Measurements from ENCODE around the gene FOXL3. TPM values are rescaled to one million over a fixed set of nuclear protein-coding genes. Genes with fewer than 3 reads are reported as not detected.
A peak's percentile ranks its signal among the peaks of the same experiment; 100 is the strongest.

FOXL3 gene
- total RNA-seq, 6 experiments from 2014 or later: not detected

GRCh38 chr7:320297-320696, 30.3 kb downstream of the FOXL3 start:
- Histone ChIP-seq H3K9me3 (no peaks in the 10 kb centered on the region), H3K27ac (no peak overlapping the region), H3K27me3 (no peaks in the 10 kb centered on the region), H3K36me3 (no peaks in the 10 kb centered on the region), H3K4me1 (peaks cover 0 to 13% (median 0%) of the 10 kb centered on the region in 4 donors), H3K4me3 (no peak overlapping the region)
- 81% methylated on average over 2 of the region's 2 CpGs for WGBS (ENCODE audit: insufficient coverage, low coverage, low lambda C conversion rate, missing lambda C conversion rate)
- no peak for TF ChIP-seq POLR2A (IDR thresholded peaks at IDR 0.05)
- no peak for TF ChIP-seq CTCF (IDR thresholded peaks at IDR 0.05)
- DNase-seq (peak in 1 of 3 donors; percentile 11), ATAC-seq (no peak)
- intact Hi-C loops (cut with DNase I): loop anchor here (5.0 to 10.0 kb wide), 3 partner anchors 447 to 565 kb away; no protein-coding TSS in a partner anchor

GRCh38 chr7:322111-322671, 32.2 kb downstream of the FOXL3 start:
- WGBS (ENCODE audit: insufficient coverage, low coverage, low lambda C conversion rate, missing lambda C conversion rate): 9% methylated on average over 11 of the region's 45 CpGs
- no peak overlapping the region for H3K27ac ChIP-seq
- H3K36me3 ChIP-seq: no peaks in the 10 kb centered on the region
- intact Hi-C loops (cut with DNase I): loop anchor here (5.0 to 10.0 kb wide), 3 partner anchors 445 to 563 kb away; no protein-coding TSS in a partner anchor
- no peak overlapping the region for H3K4me3 ChIP-seq
- peak; percentile 79 to 87 (median 83) for ATAC-seq
- H3K27me3 ChIP-seq: no peaks in the 10 kb centered on the region
- DNase-seq: peak; percentile 74 to 81 (median 79)
- TF ChIP-seq CTCF (IDR thresholded peaks at IDR 0.05) (peak; percentile 86 to 98 (median 90)), POLR2A (IDR thresholded peaks at IDR 0.05) (no peak)
- H3K4me1 ChIP-seq: peaks cover 0 to 21% (median 1%) of the 10 kb centered on the region in 4 donors
- H3K9me3 ChIP-seq: no peaks in the 10 kb centered on the region

- H3K4me1 ChIP-seq: peaks cover 0 to 25% (median 3%) of the 10 kb centered on the region in 4 donors
Observed at GRCh38 chr7:322708-323111, 32.7 kb downstream of the FOXL3 start.

GRCh38 chr7:323410-323809, 33.4 kb downstream of the FOXL3 start:
- WGBS (ENCODE audit: insufficient coverage, low coverage, low lambda C conversion rate, missing lambda C conversion rate): 75% methylated on average over 10 of the region's 10 CpGs
- Histone ChIP-seq H3K27ac (no peak overlapping the region), H3K4me1 (peaks cover 0 to 24% (median 3%) of the 10 kb centered on the region in 4 donors), H3K4me3 (no peak overlapping the region), H3K9me3 (no peaks in the 10 kb centered on the region), H3K36me3 (no peaks in the 10 kb centered on the region), H3K27me3 (no peaks in the 10 kb centered on the region)
- intact Hi-C loops (cut with DNase I): loop anchor here (5.0 to 10.0 kb wide), 3 partner anchors 444 to 561 kb away; no protein-coding TSS in a partner anchor
- TF ChIP-seq POLR2A (IDR thresholded peaks at IDR 0.05) (no peak), CTCF (IDR thresholded peaks at IDR 0.05) (no peak)
- DNase-seq: no peak
- ATAC-seq: no peak

More at GRCh38 chr7:322708-323111, 32.7 kb downstream of the FOXL3 start:
- Histone ChIP-seq H3K27ac (no peak overlapping the region), H3K9me3 (no peaks in the 10 kb centered on the region), H3K4me3 (no peak overlapping the region), H3K36me3 (no peaks in the 10 kb centered on the region), H3K27me3 (no peaks in the 10 kb centered on the region)
- ATAC-seq (no peak), DNase-seq (no peak)
- intact Hi-C loops (cut with DNase I): loop anchor here (5.0 to 10.0 kb wide), 3 partner anchors 445 to 562 kb away; no protein-coding TSS in a partner anchor
- no peak for TF ChIP-seq CTCF (IDR thresholded peaks at IDR 0.05)
- no peak for TF ChIP-seq POLR2A (IDR thresholded peaks at IDR 0.05)
- WGBS (ENCODE audit: insufficient coverage, low coverage, low lambda C conversion rate, missing lambda C conversion rate): 94% methylated on average over 3 of the region's 6 CpGs

Measured in right lobe of liver (tissue), 6 donors.